SHP77 treated with DMSO at 0.1 percent for 48 hours (cell line): Measurements from ENCODE around the gene AKAP5.

Experiments
- DNase-seq: peaks from one replicate; lab custom pipeline; 2025; lab: John Stamatoyannopoulos, UW

AKAP5 gene

DNA sequence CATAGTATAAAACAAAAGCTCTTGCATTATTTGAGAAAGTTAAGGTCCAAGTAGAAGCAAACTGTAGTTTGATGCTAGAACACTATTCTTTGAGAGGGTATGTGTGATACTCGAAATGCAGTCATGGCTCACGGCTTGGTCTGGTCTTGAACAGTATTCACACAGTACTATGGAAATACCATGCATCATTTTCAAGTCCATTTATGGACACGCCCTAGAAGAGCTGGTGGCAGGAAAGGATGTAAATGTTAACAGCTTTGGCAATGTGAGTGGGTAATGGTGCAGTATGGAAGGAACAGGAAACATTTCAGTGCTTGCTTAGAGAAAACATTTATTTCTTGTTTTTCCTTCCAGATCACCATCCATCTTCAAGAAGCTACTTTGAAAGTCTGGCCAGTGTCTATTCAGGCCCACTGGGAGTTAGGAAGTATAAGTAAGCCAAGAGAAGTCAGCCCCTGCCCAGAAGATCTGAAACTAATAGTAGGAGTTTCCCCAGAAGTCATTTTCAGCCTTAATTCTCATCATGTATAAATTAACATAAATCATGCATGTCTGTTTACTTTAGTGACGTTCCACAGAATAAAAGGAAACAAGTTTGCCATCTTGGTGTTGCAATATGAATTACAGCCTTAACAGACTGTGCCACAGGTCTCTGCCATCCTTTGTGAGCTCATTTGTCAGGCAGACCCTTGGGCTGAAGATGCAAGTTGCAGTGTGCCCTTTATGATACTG is 5.7 kb upstream of the AKAP5 start:
- no peak for DNase-seq

DNA sequence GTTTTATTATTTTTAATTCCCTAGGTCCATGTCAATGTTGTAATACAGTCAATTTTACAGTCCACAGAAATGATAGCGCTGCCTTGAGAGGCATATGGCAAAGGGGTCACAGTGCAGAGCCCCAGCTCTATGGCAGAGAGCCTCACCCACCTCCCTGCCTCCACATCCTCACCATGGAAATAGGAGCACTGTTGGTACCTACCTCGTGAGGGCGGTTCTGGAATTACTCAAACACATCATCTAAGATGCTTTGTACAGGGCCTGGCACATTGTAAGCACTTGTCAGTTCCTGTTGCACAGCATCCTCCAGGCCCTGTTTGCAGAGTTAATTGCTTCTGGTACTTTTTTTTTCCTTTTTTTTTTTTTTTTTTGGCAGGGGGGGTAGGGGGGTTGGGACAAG is 4.1 kb upstream of the AKAP5 start:
- no peak for DNase-seq

- no peak for DNase-seq
Measured at GRCh38 chr14:64463195-64463594, 2.1 kb upstream of the AKAP5 start.

GRCh38 chr14:64463873-64464272 is 1.4 kb upstream of the AKAP5 start:
- DNase-seq, result no peak

DNA sequence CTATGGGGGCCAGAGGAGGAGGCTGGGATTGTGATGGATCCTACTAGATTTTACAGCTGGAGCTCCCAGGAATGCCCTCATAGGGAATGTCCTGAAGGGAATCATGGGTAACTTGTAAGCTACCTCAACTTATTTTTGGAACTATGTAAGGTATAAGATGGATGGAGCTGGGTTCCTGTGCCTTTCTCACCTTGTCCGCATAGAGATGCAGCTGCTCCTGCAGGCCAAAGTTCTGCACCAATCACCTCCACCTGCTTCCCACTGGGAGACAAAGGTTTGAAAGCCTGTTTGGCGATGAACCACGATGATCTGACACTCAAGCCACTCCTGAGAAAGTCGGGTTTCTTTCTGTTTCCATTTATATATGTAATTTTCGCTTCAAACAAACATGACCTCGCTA is 648 bp upstream of the AKAP5 start:
- peak; percentile 20 for DNase-seq

DNA sequence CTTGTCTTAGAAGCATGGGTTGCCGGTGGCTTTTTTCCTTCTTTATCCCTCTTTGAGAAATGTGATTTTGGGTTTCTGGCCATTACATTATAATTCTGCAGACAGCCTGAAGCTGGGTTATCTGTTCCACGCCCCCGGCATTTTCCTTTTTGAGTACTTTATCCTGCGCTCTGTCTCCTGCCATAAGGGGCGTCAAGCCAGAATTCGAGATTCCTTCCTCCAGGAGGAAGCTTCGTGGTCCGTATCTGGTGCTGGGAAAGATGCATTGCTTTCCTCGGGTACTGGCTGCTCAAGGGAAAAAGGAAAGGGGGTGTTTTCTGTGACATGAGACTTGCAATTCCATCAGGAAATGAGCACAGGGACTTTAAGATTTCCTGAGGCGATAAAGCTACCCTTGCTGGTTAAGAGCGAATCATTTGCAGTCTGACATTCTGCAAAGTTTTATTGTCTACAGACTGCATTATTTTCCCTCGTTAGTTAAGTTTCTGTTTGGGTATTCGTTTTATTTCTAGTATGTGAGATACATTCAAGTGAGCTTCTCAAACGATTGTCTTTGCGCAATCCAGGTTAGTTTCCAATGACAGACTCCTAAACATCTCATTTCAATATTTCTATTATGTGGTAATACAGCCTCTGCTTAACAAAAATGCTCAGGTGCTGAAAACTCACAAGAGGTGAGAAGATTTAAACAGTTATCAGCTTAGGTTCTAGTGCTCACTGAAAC is 694 bp downstream of the AKAP5 start:
- no peak for DNase-seq

DNA sequence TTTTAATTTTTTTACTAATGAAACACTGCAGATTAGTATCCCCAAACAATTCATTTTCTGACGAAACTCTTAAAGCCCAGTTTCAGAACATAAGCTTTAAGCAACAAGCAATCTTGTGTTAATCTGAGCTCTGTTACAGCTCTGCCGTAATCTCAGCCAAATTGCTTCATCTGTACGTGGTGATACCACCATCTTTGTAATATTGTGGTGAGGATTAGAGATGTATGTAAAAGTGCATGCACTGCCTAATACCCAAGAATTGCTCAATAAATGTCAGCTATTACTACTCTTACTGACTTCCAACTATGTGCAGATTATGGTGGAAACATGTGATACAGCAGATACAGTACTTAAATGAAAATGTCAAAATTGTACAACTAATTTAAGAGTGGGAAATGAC is 1.8 kb downstream of the AKAP5 start:
- no peak for DNase-seq

GRCh38 chr14:64467566-64467965 is 2.3 kb downstream of the AKAP5 start:
- DNase-seq, result no peak

DNA sequence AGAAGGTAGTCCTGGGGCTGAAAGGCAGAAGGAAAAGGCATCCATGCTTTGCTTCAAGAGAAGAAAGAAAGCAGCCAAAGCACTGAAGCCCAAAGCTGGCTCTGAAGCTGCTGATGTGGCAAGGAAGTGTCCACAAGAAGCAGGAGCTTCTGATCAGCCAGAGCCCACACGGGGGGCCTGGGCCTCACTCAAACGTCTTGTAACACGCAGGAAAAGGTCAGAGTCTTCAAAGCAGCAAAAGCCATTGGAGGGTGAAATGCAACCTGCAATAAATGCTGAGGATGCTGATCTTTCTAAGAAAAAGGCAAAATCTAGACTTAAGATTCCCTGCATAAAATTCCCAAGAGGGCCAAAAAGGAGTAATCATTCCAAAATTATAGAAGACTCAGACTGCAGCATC is 3.2 kb downstream of the AKAP5 start:
- no peak for DNase-seq

DNA sequence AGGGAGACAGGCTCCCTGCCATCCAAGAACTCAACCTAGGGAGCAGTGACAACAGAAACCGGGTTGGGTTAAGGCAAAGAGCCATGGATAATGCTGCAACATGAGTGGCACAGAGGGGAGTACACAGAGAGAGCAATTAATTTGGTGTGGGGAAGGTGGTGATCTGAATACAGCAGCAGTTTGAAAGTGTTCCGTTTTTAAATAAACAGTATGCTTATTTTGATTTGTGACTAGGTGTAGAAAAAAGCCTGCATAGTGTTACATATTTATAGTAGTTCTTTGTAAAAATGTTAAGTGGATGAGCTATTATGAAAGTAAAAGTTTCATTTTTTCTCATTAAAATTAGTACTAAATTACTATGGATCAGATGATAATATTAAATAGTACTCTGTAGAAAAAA is 8.7 kb downstream of the AKAP5 start:
- DNase-seq, result no peak

GRCh38 chr14:64474698-64475097 is 9.4 kb downstream of the AKAP5 start:
- no peak for DNase-seq

- no peak for DNase-seq
Measured at GRCh38 chr14:64475585-64476273, 10.4 kb downstream of the AKAP5 start.

- DNase-seq, result no peak
Measured at GRCh38 chr14:64476438-64476837, 11.1 kb downstream of the AKAP5 start.

DNA sequence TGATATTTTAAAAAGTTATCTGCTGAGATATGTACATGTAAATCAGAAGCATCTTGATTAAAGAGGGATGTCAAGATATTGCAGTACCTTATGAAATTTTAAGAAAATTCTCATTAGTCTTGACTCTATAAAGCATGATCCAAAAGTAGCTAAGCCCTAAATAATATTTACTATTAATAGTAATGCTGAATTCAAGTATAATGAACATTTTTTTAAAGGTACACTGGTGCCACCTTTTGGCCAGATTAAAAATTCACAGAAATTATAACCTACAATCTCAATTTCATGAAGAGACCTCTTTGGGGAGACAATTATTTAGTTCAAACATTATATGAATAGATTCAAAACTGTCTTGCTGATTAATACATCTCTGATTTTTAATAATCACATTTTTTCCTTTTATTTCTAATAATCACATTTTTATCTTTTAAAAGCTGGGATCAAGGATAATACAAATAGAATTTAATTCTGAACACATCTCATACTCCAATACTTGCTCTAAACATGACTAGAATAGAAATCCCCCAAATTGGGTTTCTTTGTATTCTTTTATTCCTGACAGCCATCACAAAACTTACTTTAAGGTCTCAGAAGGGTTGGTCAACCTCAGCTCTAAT is 13.4 kb downstream of the AKAP5 start:
- DNase-seq, result no peak

DNA sequence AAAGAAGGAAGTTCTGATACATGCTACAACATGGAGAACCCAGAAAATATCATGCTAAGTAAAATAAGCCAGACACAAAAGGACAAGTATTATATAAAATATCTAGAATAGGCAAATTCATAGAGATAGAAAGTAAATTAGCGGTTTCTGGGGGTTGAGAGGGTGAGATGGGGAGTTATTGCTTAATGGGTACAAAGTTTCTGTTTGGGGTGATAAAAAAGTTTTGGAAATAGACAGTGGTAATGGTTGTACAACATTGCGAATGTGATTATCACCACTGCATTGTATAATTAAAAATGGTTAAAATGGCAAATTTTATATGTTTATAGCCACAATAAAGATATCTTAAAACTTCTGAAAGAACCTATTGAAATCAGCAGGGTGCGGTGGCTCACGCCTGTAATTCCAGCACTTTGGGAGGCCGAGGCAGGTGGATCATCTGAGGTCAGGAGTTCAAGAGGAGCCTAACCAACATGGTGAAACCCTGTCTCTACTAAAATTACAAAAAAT is 23.3 kb downstream of the AKAP5 start:
- DNase-seq, result no peak

- no peak for DNase-seq
Measured at GRCh38 chr14:64491637-64492036, 26.3 kb downstream of the AKAP5 start.

DNA sequence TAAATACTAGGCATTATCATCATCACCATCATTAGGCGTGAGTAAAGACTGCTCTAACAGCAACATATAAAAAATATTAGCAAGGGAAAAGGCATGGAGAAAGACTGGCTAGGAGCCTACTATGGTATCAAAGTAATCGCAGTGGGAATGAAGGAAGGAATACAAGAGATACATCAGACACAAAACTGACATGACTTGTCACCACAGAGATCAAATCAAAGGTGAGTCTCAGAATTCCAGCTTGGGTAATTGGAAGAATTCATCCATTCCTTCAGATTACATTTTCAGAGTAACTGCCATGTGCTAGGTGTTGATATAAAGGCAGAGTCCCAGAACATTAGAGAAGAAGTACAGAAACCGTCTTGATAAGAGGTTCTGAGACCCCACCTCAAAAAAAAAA is 28.2 kb downstream of the AKAP5 start:
- DNase-seq, result no peak

GRCh38 chr14:64495252-64495651 is 30.0 kb downstream of the AKAP5 start:
- DNase-seq, result no peak

GRCh38 chr14:64496764-64497163 is 31.5 kb downstream of the AKAP5 start:
- DNase-seq, result no peak

- DNase-seq, result no peak
Measured at GRCh38 chr14:64500088-64500487, 34.8 kb downstream of the AKAP5 start.

GRCh38 chr14:64501411-64502171 is 36.3 kb downstream of the AKAP5 start:
- DNase-seq, result no peak

GRCh38 chr14:64502456-64502855 is 37.2 kb downstream of the AKAP5 start:
- no peak for DNase-seq
